MCF 10A (cell line): ENCODE results near the gene MRPS22. TPM values are rescaled to one million over a fixed set of nuclear protein-coding genes. Genes with fewer than 3 reads are reported as not detected.

Experiments
- BruUV-seq: library from RNA; stranded (reverse); fragments of 400-500 nt; replicated peaks from 2 replicates; lab custom pipeline; 2021; lab: Mats Ljungman, UMichigan
- CTCF ChIA-PET: fragments of 300-600 bp; sonication (Branson Sonifier 250); formaldehyde crosslinking; extraction: SDS; loops from one replicate; lab custom pipeline; 2021; ENCODE audit warnings: antibody characterized with exemption, inconsistent platforms; lab: Yijun Ruan, JAX
- POLR2A ChIA-PET: fragments of 300-600, 350-650 bp; sonication (Branson Sonifier 250); formaldehyde crosslinking; extraction: SDS; loops from one replicate; lab custom pipeline; 2020; ENCODE audit warnings: antibody characterized with exemption, inconsistent platforms; lab: Yijun Ruan, JAX
- DNase-seq: peaks from one replicate; pipeline ENCODE4 v3.0.0-alpha.2; 2018; ENCODE audit not compliant: unreplicated experiment
- H3K27ac Mint-ChIP-seq: one replicate; pipeline ENCODE4 v1.8.0; 2022; ENCODE audit warnings: mild to moderate bottlenecking, low read depth, mixed read lengths; ENCODE audit not compliant: unreplicated experiment
- H3K27me3 Mint-ChIP-seq: one replicate; pipeline ENCODE4 v1.8.0; 2022; ENCODE audit warnings: mixed read lengths; ENCODE audit not compliant: insufficient read depth, unreplicated experiment
- H3K36me3 Mint-ChIP-seq: one replicate; pipeline ENCODE4 v1.8.0; 2022; ENCODE audit warnings: mild to moderate bottlenecking, moderate library complexity, mixed read lengths; ENCODE audit not compliant: insufficient read depth, unreplicated experiment
- H3K4me1 Mint-ChIP-seq: one replicate; pipeline ENCODE4 v1.8.0; 2022; ENCODE audit warnings: mixed read lengths; ENCODE audit not compliant: insufficient read depth, unreplicated experiment
- H3K4me3 Mint-ChIP-seq: one replicate; pipeline ENCODE4 v1.8.0; 2022; ENCODE audit warnings: mild to moderate bottlenecking, moderate library complexity, mixed read lengths; ENCODE audit not compliant: unreplicated experiment
- H3K9me3 Mint-ChIP-seq: one replicate; pipeline ENCODE4 v1.8.0; 2022; ENCODE audit warnings: mixed read lengths; ENCODE audit not compliant: unreplicated experiment
- CTCF ChIP-seq: fragments of 200-600 bp; IDR thresholded peaks from one replicate; pipeline ENCODE4 v1.8.0; 2022; ENCODE audit warnings: antibody characterized with exemption, mild to moderate bottlenecking; ENCODE audit not compliant: unreplicated experiment
- intact Hi-C: fragments of 100-400 bp; cut with micrococcal nuclease; formaldehyde crosslinking; loops from 2 replicates; pipeline ENCODE4 v1.14.1; 2022
- total RNA-seq: library from RNA; stranded (reverse); gene quantifications from 2 replicates; pipeline ENCODE4 v1.2.3, GENCODE V29; 2022

The MRPS22 gene
- total RNA-seq, 1 experiment from 2014 or later: 65.0 TPM

DNA sequence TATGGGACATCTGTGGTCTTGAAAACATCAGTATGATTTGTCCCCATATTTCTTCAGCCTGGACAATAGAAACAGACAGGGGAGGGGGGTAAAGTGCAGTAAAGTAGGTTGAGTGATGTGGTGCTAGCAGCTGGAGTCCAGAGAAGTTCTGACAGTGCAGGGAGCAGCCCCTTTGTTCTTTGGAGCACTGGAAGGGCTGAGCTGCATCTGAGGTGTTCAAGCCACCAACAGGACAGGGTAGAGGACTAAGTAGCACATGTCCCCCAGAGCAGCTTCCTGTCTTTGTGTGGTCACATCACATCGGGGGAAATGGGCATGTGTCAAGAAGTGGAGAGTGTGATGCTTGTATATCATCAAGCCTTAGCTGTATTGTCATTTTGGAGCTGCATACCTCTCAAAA is 12.1 kb downstream of the MRPS22 start:
- intact Hi-C loops: no loop called here
- Mint-ChIP-seq H3K9me3 (no peaks in the 10 kb centered on the region), H3K27ac (no peak overlapping the region), H3K4me3 (no peak overlapping the region), H3K27me3 (no peaks in the 10 kb centered on the region), H3K4me1 (no peaks in the 10 kb centered on the region), H3K36me3 (peaks cover 92% of the 10 kb centered on the region)
- ChIA-PET POLR2A (interaction anchor here (0.7 to 1.6 kb wide), 5 partner anchors 8 to 456 kb away, joined by 3 to 6 read pairs (median 3); no protein-coding TSS in a partner anchor), CTCF (interaction anchor here (0.6 to 4.7 kb wide), 3 partner anchors 11 to 420 kb away, joined by 3 to 44 read pairs (median 36); partner anchors contain the start of gene MRPS22)
- DNase-seq: no peak
- no TSS peak for BruUV-seq
- no peak for TF ChIP-seq CTCF

DNA sequence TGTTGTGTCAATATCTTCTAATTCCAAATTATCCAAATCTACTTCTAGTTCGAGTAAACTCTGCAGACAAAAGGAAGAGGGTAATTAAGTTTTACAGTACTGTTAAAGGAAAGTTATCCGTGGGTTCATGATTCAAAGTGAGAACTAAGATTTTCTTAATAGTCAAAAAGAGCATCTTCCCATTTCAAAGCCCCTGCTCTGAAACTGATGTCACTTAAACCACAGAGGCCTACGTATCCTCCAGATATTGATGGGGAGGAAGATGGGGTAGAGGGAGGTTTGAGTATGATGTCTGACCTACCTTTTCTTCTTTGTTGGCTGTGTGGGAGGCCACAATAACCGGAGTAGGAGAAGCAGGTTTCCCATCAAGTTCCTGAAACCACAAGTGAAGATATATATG is 14.1 kb downstream of the MRPS22 start:
- Mint-ChIP-seq H3K4me1 (no peaks in the 10 kb centered on the region), H3K27ac (no peak overlapping the region), H3K9me3 (no peaks in the 10 kb centered on the region), H3K27me3 (no peaks in the 10 kb centered on the region), H3K36me3 (peaks cover 92% of the 10 kb centered on the region), H3K4me3 (no peak overlapping the region)
- DNase-seq: no peak
- CTCF ChIA-PET: no interaction called here
- no peak for TF ChIP-seq CTCF
- POLR2A ChIA-PET: no interaction called here
- no TSS peak for BruUV-seq
- intact Hi-C loops: no loop called here

DNA sequence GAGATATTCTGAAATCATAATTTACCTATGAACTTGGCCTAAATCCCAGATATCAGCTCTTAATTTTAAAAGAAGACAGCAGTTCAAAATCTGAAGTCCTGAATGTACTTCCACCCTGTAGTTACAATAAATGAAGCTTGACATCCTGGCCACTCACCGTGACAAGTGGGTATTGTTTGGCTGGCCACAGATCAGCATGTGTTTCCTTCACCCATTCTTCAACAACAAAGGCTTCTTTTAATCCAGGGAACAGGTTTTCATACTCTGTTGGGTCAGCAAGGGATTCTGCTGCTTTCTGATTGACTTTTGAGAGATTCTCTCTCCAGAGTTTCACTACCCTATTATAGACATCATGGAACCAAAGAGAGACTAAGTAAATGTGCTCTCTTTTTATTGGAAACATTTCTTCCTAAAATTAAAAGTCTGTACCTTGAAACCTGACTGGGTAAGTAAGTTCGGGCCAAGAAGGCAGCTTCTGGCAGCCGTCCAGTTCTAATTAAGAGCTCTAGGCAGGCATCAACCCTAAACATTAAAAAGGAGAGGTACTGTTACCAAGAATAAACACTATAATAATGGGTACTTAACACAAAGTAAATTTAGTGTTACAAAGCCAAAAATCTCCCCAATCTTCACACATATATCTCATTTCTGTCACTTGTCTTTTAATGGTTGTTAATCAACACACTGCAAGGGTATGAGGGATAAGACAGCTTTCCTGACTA is 15.2 kb downstream of the MRPS22 start:
- Mint-ChIP-seq H3K27ac (no peak overlapping the region), H3K4me1 (no peaks in the 10 kb centered on the region), H3K9me3 (no peaks in the 10 kb centered on the region), H3K27me3 (no peaks in the 10 kb centered on the region), H3K4me3 (no peak overlapping the region), H3K36me3 (peaks cover 100% of the 10 kb centered on the region)
- TF ChIP-seq CTCF: no peak
- DNase-seq: no peak
- intact Hi-C loops: no loop called here
- BruUV-seq: no TSS peak
- ChIA-PET POLR2A (interaction anchor here (1.2 to 1.5 kb wide), 3 partner anchors 9 to 24 kb away, joined by 3 to 4 read pairs (median 3); no protein-coding TSS in a partner anchor), CTCF (interaction anchor here (0.6 kb wide), 2 partner anchors 54 to 1680 kb away, joined by 3 read pairs; no protein-coding TSS in a partner anchor)

GRCh38 chr3:139361276-139361675 is 17.5 kb downstream of the MRPS22 start:
- Mint-ChIP-seq H3K36me3 (peaks cover 100% of the 10 kb centered on the region), H3K27ac (no peak overlapping the region), H3K9me3 (no peaks in the 10 kb centered on the region), H3K27me3 (no peaks in the 10 kb centered on the region), H3K4me3 (no peak overlapping the region), H3K4me1 (peaks cover 6% of the 10 kb centered on the region)
- no peak for DNase-seq
- intact Hi-C loops: no loop called here
- CTCF ChIA-PET: interaction anchor here (0.5 to 4.7 kb wide), 4 partner anchors 9 to 505 kb away, joined by 3 to 44 read pairs (median 3); no protein-coding TSS in a partner anchor
- POLR2A ChIA-PET: interaction anchor here (0.8 to 2.5 kb wide), 4 partner anchors 8 to 28 kb away, joined by 3 to 10 read pairs (median 4); partner anchors contain the start of gene COPB2
- TF ChIP-seq CTCF: no peak
- no TSS peak for BruUV-seq
